ENCODE measurements around the gene DOK3. TPM values are rescaled to one million over a fixed set of nuclear protein-coding genes. Genes with fewer than 3 reads are reported as not detected.

Gene DOK3
- total RNA-seq, 1 experiment from 2014 or later = 16.4 TPM

DNA sequence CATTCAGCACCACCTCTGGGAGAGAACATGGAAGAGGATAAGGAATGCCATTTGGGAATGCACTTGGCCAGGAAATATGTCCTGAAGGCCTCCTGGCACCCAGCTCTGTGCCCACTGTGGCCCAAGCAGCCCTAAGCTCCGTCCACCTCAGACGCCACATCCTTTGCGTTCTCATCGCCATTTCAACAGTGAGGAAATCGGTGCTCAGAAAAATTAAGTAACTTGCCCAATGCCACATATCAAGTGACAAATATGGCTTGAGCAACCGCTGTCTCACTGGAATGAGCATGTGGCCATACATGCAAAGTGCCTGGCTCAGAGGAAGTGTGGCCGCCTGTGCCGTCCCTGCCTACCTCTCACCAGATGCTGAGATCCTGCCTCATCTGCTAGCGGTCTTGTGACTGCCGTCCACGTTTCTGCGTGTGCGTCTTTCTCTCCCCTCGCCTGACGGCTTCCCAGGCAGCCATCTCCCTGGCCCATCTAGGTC lies 984 bp upstream of the DOK3 start:
- no peaks in the 10 kb centered on the region; the same call in 1 of the 2 replicates for H3K27me3 Mint-ChIP-seq (ENCODE audit: low read depth)
- TF ChIP-seq, protein P1, sequence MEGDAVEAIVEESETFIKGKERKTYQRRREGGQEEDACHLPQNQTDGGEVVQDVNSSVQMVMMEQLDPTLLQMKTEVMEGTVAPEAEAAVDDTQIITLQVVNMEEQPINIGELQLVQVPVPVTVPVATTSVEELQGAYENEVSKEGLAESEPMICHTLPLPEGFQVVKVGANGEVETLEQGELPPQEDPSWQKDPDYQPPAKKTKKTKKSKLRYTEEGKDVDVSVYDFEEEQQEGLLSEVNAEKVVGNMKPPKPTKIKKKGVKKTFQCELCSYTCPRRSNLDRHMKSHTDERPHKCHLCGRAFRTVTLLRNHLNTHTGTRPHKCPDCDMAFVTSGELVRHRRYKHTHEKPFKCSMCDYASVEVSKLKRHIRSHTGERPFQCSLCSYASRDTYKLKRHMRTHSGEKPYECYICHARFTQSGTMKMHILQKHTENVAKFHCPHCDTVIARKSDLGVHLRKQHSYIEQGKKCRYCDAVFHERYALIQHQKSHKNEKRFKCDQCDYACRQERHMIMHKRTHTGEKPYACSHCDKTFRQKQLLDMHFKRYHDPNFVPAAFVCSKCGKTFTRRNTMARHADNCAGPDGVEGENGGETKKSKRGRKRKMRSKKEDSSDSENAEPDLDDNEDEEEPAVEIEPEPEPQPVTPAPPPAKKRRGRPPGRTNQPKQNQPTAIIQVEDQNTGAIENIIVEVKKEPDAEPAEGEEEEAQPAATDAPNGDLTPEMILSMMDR (conservative IDR thresholded peaks at IDR 0.05) = no peak
- Histone ChIP-seq H3K23ac (ENCODE audit: insufficient read length, low read depth, low read length) (no peak overlapping the region), H4K5ac (ENCODE audit: insufficient read length, low read depth, low read length) (no peak overlapping the region), H3K79me2 (ENCODE audit: insufficient read depth, low read length) (peaks cover under 1% of the 10 kb centered on the region; the same call in 1 of the 2 replicates), H2BK5ac (ENCODE audit: insufficient read length, low read length) (no peak overlapping the region), H3K18ac (ENCODE audit: insufficient read length, low read depth, low read length) (no peak overlapping the region), H3K23me2 (ENCODE audit: insufficient read length, low read depth, low read length, poor library complexity, severe bottlenecking) (no peaks in the 10 kb centered on the region), H2BK15ac (ENCODE audit: low read depth, low read length) (no peak overlapping the region), H4K91ac (ENCODE audit: insufficient read length, low read depth, low read length) (no peak overlapping the region), H3K9me3 (ENCODE audit: control insufficient read depth, low read depth, low read length) (no peaks in the 10 kb centered on the region), H2BK12ac (ENCODE audit: insufficient read length, low read depth, low read length) (no peak overlapping the region), H3T11ph (ENCODE audit: low read length) (no peak overlapping the region), H4K20me1 (ENCODE audit: control insufficient read depth, insufficient read depth, insufficient read length) (no peaks in the 10 kb centered on the region), H2BK20ac (ENCODE audit: low read depth, low read length, poor library complexity, severe bottlenecking) (no peak overlapping the region), H2BK120ac (ENCODE audit: low read depth, low read length, poor library complexity, severe bottlenecking) (no peak overlapping the region), H2AFZ (ENCODE audit: low read length) (no peak overlapping the region), H3K27me3 (ENCODE audit: insufficient read depth, low read length) (no peaks in the 10 kb centered on the region), H3K9ac (ENCODE audit: extremely low read depth, insufficient read length, low read length) (peak overlapping the region; percentile 5), H3K27ac (ENCODE audit: insufficient read length, low read depth, low read length) (no peak overlapping the region), H2AK5ac (ENCODE audit: insufficient read length, low read length) (no peak overlapping the region), H3K14ac (ENCODE audit: insufficient read depth, low read length) (no peak overlapping the region), H3K4ac (ENCODE audit: low read depth, low read length) (no peak overlapping the region), H3K4me1 (ENCODE audit: insufficient read depth, low read length) (no peaks in the 10 kb centered on the region; the same call in 1 of the 2 replicates), H3K56ac (ENCODE audit: insufficient read length, low read depth, low read length) (no peak overlapping the region), H3K4me2 (ENCODE audit: insufficient read depth, insufficient read length, low read length) (no peak overlapping the region), H4K8ac (replicated peaks; ENCODE audit: insufficient read length, low read depth, low read length) (no peak overlapping the region), H3K79me1 (ENCODE audit: insufficient read depth, low read depth, low read length, poor library complexity, severe bottlenecking) (peaks cover under 1% of the 10 kb centered on the region)
- DNase-seq = no peak
- peaks cover 20 to 26% of the 10 kb centered on the region in 2 experiments for H3K4me1 Mint-ChIP-seq
- no CpG with 5 or more reads among the region's 15 CpGs for WGBS (ENCODE audit: extremely low coverage, insufficient read length, low lambda C conversion rate)
- H3K9me3 Mint-ChIP-seq = no peaks in the 10 kb centered on the region
- H3K4me3 Mint-ChIP-seq = no peak overlapping the region
- H3K27ac Mint-ChIP-seq = no peak overlapping the region; a peak in 1 of 7 replicates
- H3K36me3 Mint-ChIP-seq (ENCODE audit: insufficient read depth in 1 of 3, low read depth in 3 of 3) = peaks cover 43 to 71% (median 62%) of the 10 kb centered on the region in 3 experiments
